SKM-1 treated with dmso at 0.1 percent for 144 hours (cell line): ENCODE measurements around the gene ZNF337.
"Not testable (repeated sequence)": the region's sequence is repeated elsewhere in the genome, so short reads cannot be mapped to it uniquely, and the experiment has no call there.

Experiments
- DNase-seq: peaks from one replicate; lab custom pipeline; 2025; ENCODE audit not compliant: unreplicated experiment; lab: John Stamatoyannopoulos, UW

ZNF337 gene

GRCh38 chr20:25630615-25631014 lies 66.0 kb downstream of the ZNF337 start:
- DNase-seq: not testable (repeated sequence)

GRCh38 chr20:25629816-25630499 lies 66.7 kb downstream of the ZNF337 start:
- DNase-seq: no peak

- DNase-seq: no peak
Measured at GRCh38 chr20:25626779-25627178, 69.9 kb downstream of the ZNF337 start.

GRCh38 chr20:25624500-25624939 lies 72.1 kb downstream of the ZNF337 start:
- no peak for DNase-seq
